PC-3 (cell line): Measurements from ENCODE around the gene CAMTA2. TPM values are rescaled to one million over a fixed set of nuclear protein-coding genes. Genes with fewer than 3 reads are reported as not detected.

Source experiments
- ATAC-seq: fragments of 200-7000 bp; cut with Tn5 transposase; 2 replicates; pipeline ENCODE4 v1.9.1; 2020; ENCODE audit warnings: mild to moderate bottlenecking, moderate library complexity
- BruUV-seq: library from RNA; stranded (reverse); fragments of 400-500 nt; replicated peaks from 2 replicates; lab custom pipeline; 2021; lab: Mats Ljungman, UMichigan
- CTCF ChIA-PET: fragments of 300-600 bp; sonication (Branson Sonifier 250); formaldehyde crosslinking; loops from one replicate; lab custom pipeline; 2022; ENCODE audit warnings: antibody characterized with exemption; lab: Charles Lee
- POLR2A ChIA-PET: fragments of 300-600 bp; sonication (Branson Sonifier 250); formaldehyde crosslinking; loops from one replicate; lab custom pipeline; 2022; ENCODE audit warnings: antibody characterized with exemption; ENCODE audit not compliant: unreplicated experiment; lab: Charles Lee
- DNase-seq: peaks from one replicate; pipeline ENCODE4 v3.0.0-alpha.2; 2015
- H2AFZ ChIP-seq: fragments of 300-600 bp; sonication (generic); 2 replicates; pipeline ENCODE4 v1.6.0; 2016; ENCODE audit warnings: antibody characterized with exemption, low read length
- H3F3A ChIP-seq: fragments of 300-600 bp; sonication (generic); one replicate; pipeline ENCODE4 v1.6.0; 2017; ENCODE audit warnings: antibody characterized with exemption, low read length, control low read depth, mild to moderate bottlenecking; ENCODE audit not compliant: unreplicated experiment
- H3K27ac ChIP-seq: fragments of 300-600 bp; sonication (generic); 2 replicates; pipeline ENCODE4 v1.5.1; 2016; ENCODE audit warnings: mild to moderate bottlenecking, low read length
- H3K27me3 ChIP-seq: fragments of 300-600 bp; sonication (generic); 2 replicates; pipeline ENCODE4 v1.6.1; 2016; ENCODE audit warnings: low read length, mixed read lengths
- H3K36me3 ChIP-seq: fragments of 300-600 bp; sonication (generic); 2 replicates; pipeline ENCODE4 v1.6.1; 2016; ENCODE audit warnings: low read depth, mixed run types, low read length, mixed read lengths
- H3K4me1 ChIP-seq: fragments of 300-600 bp; sonication (generic); 2 replicates; pipeline ENCODE4 v1.5.1; 2016; ENCODE audit warnings: low read length; ENCODE audit not compliant: insufficient read depth
- H3K4me2 ChIP-seq: fragments of 300-600 bp; sonication (generic); 2 replicates; pipeline ENCODE4 v1.6.0; 2016; ENCODE audit warnings: low read length
- H3K4me3 ChIP-seq: fragments of 300-600 bp; sonication (generic); 2 replicates; pipeline ENCODE4 v1.5.1; 2016; ENCODE audit warnings: mild to moderate bottlenecking, low read length, mixed read lengths
- H3K79me2 ChIP-seq: fragments of 300-600 bp; sonication (generic); 2 replicates; pipeline ENCODE4 v1.6.1; 2017; ENCODE audit warnings: low read length, mixed read lengths
- H3K9ac ChIP-seq: fragments of 300-600 bp; sonication (generic); 2 replicates; pipeline ENCODE4 v1.6.0; 2016; ENCODE audit warnings: mild to moderate bottlenecking, low read length
- H3K9me2 ChIP-seq: fragments of 300-600 bp; sonication (generic); replicated peaks from 2 replicates; pipeline ENCODE4 v1.6.1; 2016; ENCODE audit warnings: mixed run types, low read length, mixed read lengths
- H3K9me3 ChIP-seq: fragments of 300-600 bp; sonication (generic); 2 replicates; pipeline ENCODE4 v1.6.1; 2016; ENCODE audit warnings: low read length, mixed read lengths
- H4K20me1 ChIP-seq: fragments of 300-600 bp; sonication (generic); 2 replicates; pipeline ENCODE4 v1.6.1; 2016; ENCODE audit warnings: low read length, mixed read lengths
- CTCF ChIP-seq: fragments of 300-600 bp; sonication (generic); conservative IDR thresholded peaks from 2 replicates; pipeline ENCODE4 v1.5.1; 2017; ENCODE audit warnings: antibody characterized with exemption, low read depth, mild to moderate bottlenecking, low read length
- EZH2 ChIP-seq: fragments of 300-600 bp; sonication (generic); IDR thresholded peaks from one replicate; pipeline ENCODE4 v1.6.1; 2017; ENCODE audit warnings: antibody characterized with exemption, mild to moderate bottlenecking, low read length; ENCODE audit not compliant: unreplicated experiment
- EZH2phosphoT487 ChIP-seq: fragments of 300-600 bp; sonication (generic); IDR thresholded peaks from 2 replicates; pipeline ENCODE4 v1.6.1; 2018; ENCODE audit warnings: mild to moderate bottlenecking, antibody characterized with exemption, low read length, borderline replicate concordance
- intact Hi-C: fragments of 100-400 bp; cut with micrococcal nuclease; formaldehyde crosslinking; loops from 2 replicates; pipeline ENCODE4 v1.9.0; 2023
- total RNA-seq: library from RNA; depleted of rRNA; stranded (reverse); fragments of >200 nt; gene quantifications from 2 replicates; pipeline ENCODE4 v1.2.3, GENCODE V29; 2014

Gene CAMTA2
- total RNA-seq, 1 experiment from 2014 or later, result 6.2 TPM

- Histone ChIP-seq H3K79me2 (peaks cover 52% of the 10 kb centered on the region), H3K9ac (peak within 1 kb of the TSS; percentile 93), H3K4me2 (peak within 1 kb of the TSS; percentile 98), H4K20me1 (peaks cover 26% of the 10 kb centered on the region), H3K4me3 (peak within 1 kb of the TSS; percentile 90), H3K27ac (peak within 1 kb of the TSS; percentile 85), H2AFZ (peak within 1 kb of the TSS; percentile 84), H3K9me3 (no peaks in the 10 kb centered on the region), H3F3A (no peaks in the 10 kb centered on the region), H3K36me3 (peaks cover 24% of the 10 kb centered on the region), H3K9me2 (no peaks in the 10 kb centered on the region), H3K27me3 (no peaks in the 10 kb centered on the region), H3K4me1 (peaks cover 30% of the 10 kb centered on the region)
- no TSS peak for BruUV-seq
- intact Hi-C loops, result no loop called here
- ATAC-seq, result peak; percentile 32
- CTCF ChIA-PET, result no interaction called here
- POLR2A ChIA-PET, result interaction anchor here (0.6 to 1.1 kb wide), 4 partner anchors 9 to 944 kb away, joined by 3 to 4 read pairs (median 3); partner anchors contain the start of genes SLC25A11 and SPAG7
- TF ChIP-seq EZH2, result no peak
- TF ChIP-seq CTCF, result no peak
- TF ChIP-seq EZH2phosphoT487, result no peak
- DNase-seq, result peak; percentile 80
Measured at GRCh38 chr17:4948166-4948930, 39.1 kb downstream of the CAMTA2 start, which contains the start of gene PFN1. Gene PFN1, minus strand, starts transcription at chr17:4948530. Its CDS starts 136 bp downstream, at chr17:4948394.

- BruUV-seq, result no TSS peak
- Histone ChIP-seq H3K9ac (peak overlapping the region; percentile 93), H4K20me1 (peaks cover 26% of the 10 kb centered on the region), H3K27ac (peak overlapping the region; percentile 85), H3K36me3 (peaks cover 28% of the 10 kb centered on the region), H3K27me3 (no peaks in the 10 kb centered on the region), H3K9me2 (no peaks in the 10 kb centered on the region), H3K79me2 (peaks cover 60% of the 10 kb centered on the region), H3K9me3 (no peaks in the 10 kb centered on the region), H3K4me3 (peak overlapping the region; percentile 90), H3K4me2 (peak overlapping the region; percentile 98), H3F3A (no peaks in the 10 kb centered on the region), H3K4me1 (peaks cover 30% of the 10 kb centered on the region), H2AFZ (no peak overlapping the region)
- ATAC-seq, result no peak
- ChIA-PET CTCF (no interaction called here), POLR2A (interaction anchor here (0.6 to 0.7 kb wide), 2 partner anchors 113 to 944 kb away, joined by 3 to 4 read pairs; no protein-coding TSS in a partner anchor)
- intact Hi-C loops, result loop anchor here (2.0 kb wide), 1 partner anchor 49 kb away; the partner anchor contains the start of genes INCA1 and KIF1C
- TF ChIP-seq EZH2, result no peak
- no peak for TF ChIP-seq CTCF
- TF ChIP-seq EZH2phosphoT487, result no peak
- DNase-seq, result peak; percentile 38
Measured at GRCh38 chr17:4947411-4948165, 39.9 kb downstream of the CAMTA2 start.
